Mesendoderm (in vitro differentiated cells): ENCODE measurements around the gene IGFL1.

ENCODE experiments used
- DNase-seq: peaks from one replicate; pipeline ENCODE4 v3.0.0; 2013
- H2AK5ac ChIP-seq: 2 replicates; pipeline ENCODE4 v1.6.1; 2013; ENCODE audit warnings: low read length, inconsistent platforms
- H2BK120ac ChIP-seq: 2 replicates; pipeline ENCODE4 v1.6.1; 2013; ENCODE audit warnings: low read depth, mild to moderate bottlenecking, low read length, moderate library complexity, mixed read lengths
- H2BK15ac ChIP-seq: replicated peaks from 2 replicates; pipeline ENCODE4 v1.6.1; 2013; ENCODE audit warnings: low read depth, mild to moderate bottlenecking, moderate library complexity
- H2BK5ac ChIP-seq: 2 replicates; pipeline ENCODE4 v1.6.1; 2013; ENCODE audit warnings: low read length, inconsistent platforms
- H3K18ac ChIP-seq: 2 replicates; pipeline ENCODE4 v1.6.1; 2013; ENCODE audit warnings: mild to moderate bottlenecking, low read length, mixed read lengths
- H3K23ac ChIP-seq: one replicate; pipeline ENCODE4 v1.6.1; 2013; ENCODE audit warnings: low read length
- H3K27ac ChIP-seq: 2 replicates; pipeline ENCODE4 v1.5.1; 2013; ENCODE audit warnings: low read depth, mild to moderate bottlenecking, inconsistent platforms, low read length, moderate library complexity
- H3K27me3 ChIP-seq: 2 replicates; pipeline ENCODE4 v1.6.1; 2013; ENCODE audit warnings: low read length, control low read depth, mild to moderate bottlenecking, inconsistent platforms; ENCODE audit not compliant: insufficient read depth, poor library complexity
- H3K36me3 ChIP-seq: 2 replicates; pipeline ENCODE4 v1.6.1; 2013; ENCODE audit warnings: low read length, inconsistent platforms; ENCODE audit not compliant: control insufficient read depth, insufficient read depth
- H3K4ac ChIP-seq: one replicate; pipeline ENCODE4 v1.6.1; 2013; ENCODE audit warnings: low read depth, mild to moderate bottlenecking, low read length, moderate library complexity
- H3K4me1 ChIP-seq: 2 replicates; pipeline ENCODE4 v1.6.1; 2013; ENCODE audit warnings: low read depth, low read length, inconsistent platforms; ENCODE audit not compliant: control insufficient read depth
- H3K4me2 ChIP-seq: 2 replicates; pipeline ENCODE4 v1.6.1; 2013; ENCODE audit warnings: low read length
- H3K4me3 ChIP-seq: 2 replicates; pipeline ENCODE4 v1.5.1; 2013; ENCODE audit warnings: mild to moderate bottlenecking, low read length
- H3K56ac ChIP-seq: one replicate; pipeline ENCODE4 v1.6.1; 2013; ENCODE audit warnings: low read length
- H3K79me1 ChIP-seq: 2 replicates; pipeline ENCODE4 v1.6.1; 2013; ENCODE audit warnings: low read length, inconsistent platforms
- H3K79me2 ChIP-seq: 2 replicates; pipeline ENCODE4 v1.6.1; 2013; ENCODE audit warnings: mild to moderate bottlenecking, low read length; ENCODE audit not compliant: control insufficient read depth, insufficient read depth
- H3K9ac ChIP-seq: 2 replicates; pipeline ENCODE4 v1.6.1; 2013; ENCODE audit warnings: low read length, inconsistent platforms
- H4K5ac ChIP-seq: one replicate; pipeline ENCODE4 v1.6.1; 2013; ENCODE audit warnings: low read length
- H4K8ac ChIP-seq: one replicate; pipeline ENCODE4 v1.6.1; 2013; ENCODE audit warnings: low read depth, mild to moderate bottlenecking, control low read depth, low read length, moderate library complexity
- WGBS: extraction: QIAGEN DNeasy Blood & Tissue Kit; methylation state at CpG from one replicate; pipeline ENCODE4 v1.1.7; 2013; ENCODE audit warnings: low lambda C conversion rate, missing lambda C conversion rate; ENCODE audit not compliant: insufficient coverage; ENCODE audit errors: extremely low coverage; 5-methylcytosine and 5-hydroxymethylcytosine counted together

The IGFL1 gene

DNA sequence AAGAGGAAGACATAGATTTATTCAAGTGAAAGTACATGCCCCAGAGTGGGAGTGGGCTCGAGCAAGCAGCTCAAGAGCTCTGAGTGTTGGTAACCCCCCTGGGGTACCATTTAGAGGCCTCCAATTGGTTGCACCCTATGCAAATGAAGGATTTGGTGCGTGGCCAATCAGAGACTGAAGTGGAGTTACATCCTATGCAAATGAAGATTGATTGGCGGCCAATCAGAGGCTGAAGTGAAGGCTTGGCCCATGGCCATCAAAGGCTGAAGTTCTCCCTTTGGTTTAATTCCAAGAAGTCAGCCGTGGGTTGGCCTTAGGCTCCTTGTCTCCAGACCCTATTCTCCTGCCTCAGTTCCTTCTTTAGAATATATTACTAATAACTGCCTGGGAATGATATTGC is 12.9 kb upstream of the IGFL1 start:
- WGBS: no CpG with 5 or more reads among the region's 4 CpGs
- no peak overlapping the region for H2BK120ac ChIP-seq
- H3K27me3 ChIP-seq: no peaks in the 10 kb centered on the region

DNA sequence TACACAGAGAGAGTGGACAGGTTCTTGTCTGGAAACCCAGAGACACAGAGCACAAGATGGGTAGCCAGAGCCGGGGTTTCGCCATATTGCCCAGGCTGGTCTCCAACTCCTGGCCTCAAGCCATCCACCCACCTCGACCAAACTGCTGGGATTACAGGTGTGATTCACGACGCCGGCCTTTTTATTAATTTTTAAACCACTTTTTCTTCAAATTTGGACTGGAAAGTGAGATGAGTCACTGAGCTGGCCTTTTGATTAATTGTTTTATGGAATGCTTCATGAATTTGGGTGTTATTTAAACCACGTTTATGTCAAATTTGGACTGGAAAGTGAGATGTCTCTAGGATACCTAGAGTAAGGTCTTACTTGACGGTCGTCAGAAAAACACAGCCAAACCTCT is 12.1 kb upstream of the IGFL1 start:
- H3K4me1 ChIP-seq: peaks cover 3% of the 10 kb centered on the region
- H3K36me3 ChIP-seq: no peaks in the 10 kb centered on the region
- H4K8ac ChIP-seq: no peak overlapping the region
- no peak overlapping the region for H3K18ac ChIP-seq
- H3K27me3 ChIP-seq: no peaks in the 10 kb centered on the region
- H2BK5ac ChIP-seq: no peak overlapping the region
- H3K4ac ChIP-seq: no peak overlapping the region
- H3K23ac ChIP-seq: no peak overlapping the region
- no peak overlapping the region for H2BK120ac ChIP-seq
- no peak overlapping the region for H3K56ac ChIP-seq
- H3K27ac ChIP-seq: no peak overlapping the region
- H4K5ac ChIP-seq: no peak overlapping the region
- H2BK15ac ChIP-seq: no peak overlapping the region
- H3K4me3 ChIP-seq: no peak overlapping the region
- no CpG with 5 or more reads among the region's 9 CpGs for WGBS
- no peaks in the 10 kb centered on the region for H3K79me1 ChIP-seq
- H2AK5ac ChIP-seq: no peak overlapping the region
- H3K79me2 ChIP-seq: no peaks in the 10 kb centered on the region
- H3K4me2 ChIP-seq: no peak overlapping the region
- no peak overlapping the region for H3K9ac ChIP-seq
- DNase-seq: no peak

More for the DNA sequence above, 12.9 kb upstream of the IGFL1 start:
- no peak overlapping the region for H3K4ac ChIP-seq
- no peak overlapping the region for H3K4me3 ChIP-seq
- no peak overlapping the region for H3K9ac ChIP-seq
- no peak overlapping the region for H3K23ac ChIP-seq
- H2BK15ac ChIP-seq: no peak overlapping the region
- no peaks in the 10 kb centered on the region for H3K79me2 ChIP-seq
- no peak overlapping the region for H3K27ac ChIP-seq
- no peaks in the 10 kb centered on the region for H3K79me1 ChIP-seq
- H3K4me1 ChIP-seq: peaks cover 7% of the 10 kb centered on the region
- no peak overlapping the region for H4K5ac ChIP-seq
- no peak overlapping the region for H3K18ac ChIP-seq
- no peaks in the 10 kb centered on the region for H3K36me3 ChIP-seq
- H2AK5ac ChIP-seq: no peak overlapping the region
- H3K4me2 ChIP-seq: no peak overlapping the region
- DNase-seq: no peak
- no peak overlapping the region for H2BK5ac ChIP-seq
- no peak overlapping the region for H3K56ac ChIP-seq
- no peak overlapping the region for H4K8ac ChIP-seq

DNA sequence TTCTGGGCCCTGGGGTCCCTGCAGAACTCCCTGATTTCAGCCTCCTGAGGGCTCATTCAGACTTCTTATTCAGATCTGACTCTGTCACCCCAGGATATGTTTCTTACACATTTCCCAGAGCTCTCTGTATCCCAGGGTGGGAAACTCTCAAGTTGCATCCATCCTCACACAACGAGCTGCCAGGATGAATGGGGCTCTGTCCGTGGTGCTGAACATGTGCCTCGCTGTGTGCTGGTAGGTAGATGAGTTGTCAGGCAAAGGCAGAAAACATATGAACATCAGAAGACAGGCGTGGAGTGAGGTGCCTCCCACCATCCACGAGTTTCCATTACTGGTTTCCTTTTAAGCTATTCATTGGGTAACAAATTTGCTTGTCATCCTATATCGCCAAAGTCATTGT is 11.4 kb upstream of the IGFL1 start:
- Histone ChIP-seq H3K27me3 (no peaks in the 10 kb centered on the region), H3K4me3 (no peak overlapping the region)

DNA sequence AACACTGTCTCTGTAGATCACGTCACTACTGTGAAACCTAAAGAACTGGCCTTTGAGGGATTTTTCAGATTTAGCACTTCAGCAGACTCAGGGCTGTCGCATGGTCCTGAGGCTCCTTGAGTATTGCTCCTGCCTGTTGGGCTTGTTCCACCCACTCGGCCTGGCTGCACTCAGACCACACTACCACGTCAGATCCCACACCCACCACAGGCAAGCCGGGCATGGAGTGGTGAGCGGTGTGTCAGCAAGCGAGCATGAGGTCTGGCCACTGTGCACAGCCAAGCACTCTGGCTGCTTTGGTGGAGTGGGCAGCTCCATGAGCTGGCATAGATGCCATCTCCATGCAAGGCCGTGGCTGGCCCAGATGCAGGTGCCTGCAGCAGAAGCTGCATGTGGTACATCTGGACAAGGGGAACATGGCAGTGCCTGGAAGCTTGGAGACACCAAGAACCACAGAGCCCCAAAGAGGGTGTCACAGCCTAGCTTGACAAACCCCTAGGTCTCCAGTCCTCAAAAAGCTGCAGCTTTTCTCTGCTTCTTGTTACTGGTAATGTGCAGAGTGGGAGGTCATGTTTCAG is 9.4 kb upstream of the IGFL1 start:
- DNase-seq: no peak
- Histone ChIP-seq H4K8ac (no peak overlapping the region), H3K56ac (no peak overlapping the region), H3K79me1 (no peaks in the 10 kb centered on the region), H3K4ac (no peak overlapping the region), H2BK120ac (no peak overlapping the region), H3K23ac (no peak overlapping the region), H2BK15ac (no peak overlapping the region), H3K4me2 (no peak overlapping the region), H3K36me3 (no peaks in the 10 kb centered on the region), H3K79me2 (no peaks in the 10 kb centered on the region), H2BK5ac (no peak overlapping the region), H3K4me1 (no peaks in the 10 kb centered on the region), H3K4me3 (no peak overlapping the region), H2AK5ac (no peak overlapping the region), H4K5ac (no peak overlapping the region), H3K18ac (no peak overlapping the region), H3K9ac (no peak overlapping the region), H3K27ac (no peak overlapping the region), H3K27me3 (no peaks in the 10 kb centered on the region)
- WGBS: no CpG with 5 or more reads among the region's 8 CpGs

More for the DNA sequence above, 11.4 kb upstream of the IGFL1 start:
- H3K18ac ChIP-seq: no peak overlapping the region
- peak; percentile 80 for DNase-seq
- no peak overlapping the region for H2BK120ac ChIP-seq
- H2BK15ac ChIP-seq: no peak overlapping the region
- H2AK5ac ChIP-seq: no peak overlapping the region
- H3K4me1 ChIP-seq: no peaks in the 10 kb centered on the region
- H3K23ac ChIP-seq: no peak overlapping the region
- no peak overlapping the region for H3K56ac ChIP-seq
- H3K4me2 ChIP-seq: no peak overlapping the region
- H3K79me1 ChIP-seq: no peaks in the 10 kb centered on the region
- H4K5ac ChIP-seq: no peak overlapping the region
- no peak overlapping the region for H2BK5ac ChIP-seq
- H3K4ac ChIP-seq: no peak overlapping the region
- H3K36me3 ChIP-seq: no peaks in the 10 kb centered on the region
- H3K79me2 ChIP-seq: no peaks in the 10 kb centered on the region
- no peak overlapping the region for H3K27ac ChIP-seq
- H3K9ac ChIP-seq: no peak overlapping the region
- H4K8ac ChIP-seq: no peak overlapping the region
- WGBS: no CpG with 5 or more reads among the region's 6 CpGs

DNA sequence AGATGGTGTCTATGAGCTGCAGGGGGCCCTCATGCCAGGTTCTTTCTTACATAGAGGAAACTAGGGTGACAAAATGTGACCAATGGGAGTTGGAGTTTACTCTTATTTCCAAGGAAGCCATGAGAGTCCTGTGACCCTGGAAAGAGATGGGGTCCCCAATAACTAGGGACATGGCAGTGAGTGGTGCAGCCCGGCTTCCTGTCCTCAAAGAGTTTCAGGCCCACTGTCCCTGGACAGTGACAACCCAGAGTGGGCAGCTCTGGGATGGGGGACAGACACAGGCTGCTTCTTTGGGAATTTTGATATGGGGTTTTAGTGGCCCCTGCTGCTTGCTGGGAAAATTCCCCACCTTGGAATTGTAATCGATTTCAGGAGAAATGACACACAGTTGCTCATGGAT is 8.4 kb upstream of the IGFL1 start:
- no peak overlapping the region for H2BK5ac ChIP-seq
- H3K79me1 ChIP-seq: no peaks in the 10 kb centered on the region
- WGBS: no CpG with 5 or more reads among the region's 2 CpGs
- H3K4me3 ChIP-seq: no peak overlapping the region
- no peak for DNase-seq
- no peak overlapping the region for H3K23ac ChIP-seq
- no peak overlapping the region for H3K9ac ChIP-seq
- H2BK120ac ChIP-seq: no peak overlapping the region
- H3K56ac ChIP-seq: no peak overlapping the region
- H3K79me2 ChIP-seq: no peaks in the 10 kb centered on the region
- no peaks in the 10 kb centered on the region for H3K36me3 ChIP-seq
- H4K5ac ChIP-seq: no peak overlapping the region
- no peak overlapping the region for H2AK5ac ChIP-seq
- H3K18ac ChIP-seq: no peak overlapping the region
- H3K4me2 ChIP-seq: no peak overlapping the region
- H3K27ac ChIP-seq: no peak overlapping the region
- no peaks in the 10 kb centered on the region for H3K27me3 ChIP-seq
- no peak overlapping the region for H4K8ac ChIP-seq
- H3K4me1 ChIP-seq: no peaks in the 10 kb centered on the region
- H3K4ac ChIP-seq: no peak overlapping the region
- no peak overlapping the region for H2BK15ac ChIP-seq

DNA sequence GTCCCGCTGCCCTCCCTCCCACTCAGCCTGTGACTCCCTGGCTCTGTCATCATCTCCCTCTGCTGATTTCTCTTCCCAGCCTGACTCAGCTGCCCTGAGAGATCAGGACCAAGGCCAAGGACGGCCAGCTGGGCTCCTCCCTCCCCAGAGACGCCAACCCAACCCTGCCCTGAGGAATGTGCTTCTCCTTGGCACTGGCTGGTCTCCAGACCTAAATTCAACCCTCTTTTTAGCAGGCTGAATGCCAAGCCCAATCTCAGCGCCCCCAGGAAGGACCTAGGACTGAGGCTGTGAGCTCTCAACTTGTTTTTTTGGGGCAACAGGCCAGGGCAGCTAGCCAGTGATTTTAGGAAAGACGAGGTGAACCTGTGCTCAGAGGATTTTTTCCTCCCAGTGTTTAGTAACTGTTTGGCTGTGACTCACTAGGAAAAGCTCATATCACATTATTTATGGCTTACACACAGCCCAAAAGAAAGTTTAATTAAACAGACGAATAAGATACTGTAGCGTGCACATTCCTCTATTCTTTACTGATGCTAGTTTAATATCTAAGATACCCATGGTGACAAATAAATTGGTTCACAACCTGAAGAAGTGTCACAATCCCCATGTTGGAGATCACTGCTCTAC is 7.4 kb upstream of the IGFL1 start:
- H3K23ac ChIP-seq: no peak overlapping the region
- H2BK15ac ChIP-seq: no peak overlapping the region
- H3K4me2 ChIP-seq: no peak overlapping the region
- H3K4me3 ChIP-seq: no peak overlapping the region
- H3K79me2 ChIP-seq: no peaks in the 10 kb centered on the region
- no peak overlapping the region for H3K56ac ChIP-seq
- H3K27ac ChIP-seq: no peak overlapping the region
- no peaks in the 10 kb centered on the region for H3K4me1 ChIP-seq
- H4K5ac ChIP-seq: no peak overlapping the region
- no peaks in the 10 kb centered on the region for H3K36me3 ChIP-seq
- peak; percentile 63 for DNase-seq
- H3K27me3 ChIP-seq: no peaks in the 10 kb centered on the region
- no CpG with 5 or more reads among the region's 7 CpGs for WGBS
- H3K79me1 ChIP-seq: no peaks in the 10 kb centered on the region
- H2BK5ac ChIP-seq: no peak overlapping the region
- H2BK120ac ChIP-seq: no peak overlapping the region
- H2AK5ac ChIP-seq: no peak overlapping the region
- no peak overlapping the region for H4K8ac ChIP-seq
- no peak overlapping the region for H3K18ac ChIP-seq
- H3K9ac ChIP-seq: no peak overlapping the region
- no peak overlapping the region for H3K4ac ChIP-seq
